ENCODE results near the gene PDXK.

PDXK gene

DNA sequence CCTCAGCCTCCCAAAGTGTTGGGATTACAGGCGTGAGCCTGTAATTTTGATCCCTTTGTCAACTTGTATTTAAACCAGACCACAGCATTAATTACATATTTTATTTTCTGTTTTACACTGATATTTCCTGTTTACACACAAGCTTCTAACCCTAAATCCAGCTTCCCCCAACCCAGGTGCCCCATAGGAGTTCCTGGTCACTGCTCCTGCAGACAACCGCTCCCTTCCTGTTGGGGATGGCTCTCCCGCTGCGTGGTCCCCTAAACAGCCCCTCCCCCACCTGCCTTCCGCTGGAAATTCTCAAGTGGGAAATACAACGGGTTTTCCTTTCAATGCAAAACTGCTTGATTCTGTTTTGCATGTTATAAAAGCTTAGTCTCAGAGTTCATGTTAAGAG, 53.5 kb downstream of the PDXK start:
- peaks cover 21% of the 10 kb centered on the region for H3K4me1 Mint-ChIP-seq (ENCODE audit: low read depth)
- H3K9me3 Mint-ChIP-seq = no peaks in the 10 kb centered on the region
- no peaks in the 10 kb centered on the region for H3K27me3 Mint-ChIP-seq (ENCODE audit: low read depth)
- H3K4me3 Mint-ChIP-seq = no peak overlapping the region
- no peak overlapping the region for H3K27ac Mint-ChIP-seq
- no peak for DNase-seq (ENCODE audit: low spot score)
- peaks cover 29% of the 10 kb centered on the region for H3K36me3 Mint-ChIP-seq (ENCODE audit: low read depth)

- H3K27me3 Mint-ChIP-seq (ENCODE audit: low read depth) = no peaks in the 10 kb centered on the region
- DNase-seq (ENCODE audit: low spot score) = no peak
- peak overlapping the region; percentile 64 for H3K4me3 Mint-ChIP-seq
- peak overlapping the region; percentile 59 for H3K27ac Mint-ChIP-seq
- peaks cover 29% of the 10 kb centered on the region for H3K36me3 Mint-ChIP-seq (ENCODE audit: low read depth)
- no peaks in the 10 kb centered on the region for H3K9me3 Mint-ChIP-seq
- H3K4me1 Mint-ChIP-seq (ENCODE audit: low read depth) = peaks cover 32% of the 10 kb centered on the region
Observed at GRCh38 chr21:43774163-43774562, 55.2 kb downstream of the PDXK start.

GRCh38 chr21:43775190-43775589, 56.3 kb downstream of the PDXK start:
- Mint-ChIP-seq H3K9me3 (no peaks in the 10 kb centered on the region), H3K27me3 (ENCODE audit: low read depth) (no peaks in the 10 kb centered on the region), H3K4me3 (peak overlapping the region; percentile 98), H3K4me1 (ENCODE audit: low read depth) (peaks cover 36% of the 10 kb centered on the region), H3K27ac (peak overlapping the region; percentile 83), H3K36me3 (ENCODE audit: low read depth) (peaks cover 29% of the 10 kb centered on the region)
- DNase-seq (ENCODE audit: low spot score) = no peak

GRCh38 chr21:43775795-43776430, 57.0 kb downstream of the PDXK start, which contains the start of gene CSTB:
Gene CSTB (minus strand): TSS chr21:43776308. CDS start chr21:43776269, 39 bp downstream.
- H3K27ac Mint-ChIP-seq = peak within 1 kb of the TSS; percentile 84
- H3K27me3 Mint-ChIP-seq (ENCODE audit: low read depth) = no peaks in the 10 kb centered on the region
- H3K4me1 Mint-ChIP-seq (ENCODE audit: low read depth) = peaks cover 39% of the 10 kb centered on the region
- no peaks in the 10 kb centered on the region for H3K9me3 Mint-ChIP-seq
- H3K36me3 Mint-ChIP-seq (ENCODE audit: low read depth) = peaks cover 29% of the 10 kb centered on the region
- peak within 1 kb of the TSS; percentile 98 for H3K4me3 Mint-ChIP-seq
- peak; percentile 86 for DNase-seq (ENCODE audit: low spot score)

GRCh38 chr21:43777953-43778352, 59.0 kb downstream of the PDXK start:
- Mint-ChIP-seq H3K4me1 (ENCODE audit: low read depth) (peaks cover 45% of the 10 kb centered on the region), H3K9me3 (no peaks in the 10 kb centered on the region), H3K4me3 (peak overlapping the region; percentile 84), H3K27ac (peak overlapping the region; percentile 95), H3K27me3 (ENCODE audit: low read depth) (no peaks in the 10 kb centered on the region), H3K36me3 (ENCODE audit: low read depth) (peaks cover 21% of the 10 kb centered on the region)
- no peak for DNase-seq (ENCODE audit: low spot score)

- H3K4me1 Mint-ChIP-seq (ENCODE audit: low read depth) = peaks cover 50% of the 10 kb centered on the region
- peak overlapping the region; percentile 84 for H3K4me3 Mint-ChIP-seq
- peak overlapping the region; percentile 95 for H3K27ac Mint-ChIP-seq
- no peaks in the 10 kb centered on the region for H3K9me3 Mint-ChIP-seq
- peak; percentile 17 for DNase-seq (ENCODE audit: low spot score)
- H3K27me3 Mint-ChIP-seq (ENCODE audit: low read depth) = no peaks in the 10 kb centered on the region
- H3K36me3 Mint-ChIP-seq (ENCODE audit: low read depth) = peaks cover 13% of the 10 kb centered on the region
Observed at GRCh38 chr21:43778469-43779335, 59.8 kb downstream of the PDXK start.

GRCh38 chr21:43779660-43780059, 60.7 kb downstream of the PDXK start:
- H3K4me3 Mint-ChIP-seq = peak overlapping the region; percentile 42
- peaks cover 45% of the 10 kb centered on the region for H3K4me1 Mint-ChIP-seq (ENCODE audit: low read depth)
- H3K9me3 Mint-ChIP-seq = no peaks in the 10 kb centered on the region
- DNase-seq (ENCODE audit: low spot score) = no peak
- peak overlapping the region; percentile 57 for H3K27ac Mint-ChIP-seq
- H3K36me3 Mint-ChIP-seq (ENCODE audit: low read depth) = peaks cover 7% of the 10 kb centered on the region
- H3K27me3 Mint-ChIP-seq (ENCODE audit: low read depth) = no peaks in the 10 kb centered on the region

- Mint-ChIP-seq H3K36me3 (ENCODE audit: low read depth) (no peaks in the 10 kb centered on the region), H3K9me3 (no peaks in the 10 kb centered on the region), H3K27ac (no peak overlapping the region), H3K27me3 (ENCODE audit: low read depth) (no peaks in the 10 kb centered on the region), H3K4me3 (no peak overlapping the region), H3K4me1 (ENCODE audit: low read depth) (peaks cover 36% of the 10 kb centered on the region)
- DNase-seq (ENCODE audit: low spot score) = no peak
Observed at GRCh38 chr21:43781846-43782245, 62.9 kb downstream of the PDXK start.

DNA sequence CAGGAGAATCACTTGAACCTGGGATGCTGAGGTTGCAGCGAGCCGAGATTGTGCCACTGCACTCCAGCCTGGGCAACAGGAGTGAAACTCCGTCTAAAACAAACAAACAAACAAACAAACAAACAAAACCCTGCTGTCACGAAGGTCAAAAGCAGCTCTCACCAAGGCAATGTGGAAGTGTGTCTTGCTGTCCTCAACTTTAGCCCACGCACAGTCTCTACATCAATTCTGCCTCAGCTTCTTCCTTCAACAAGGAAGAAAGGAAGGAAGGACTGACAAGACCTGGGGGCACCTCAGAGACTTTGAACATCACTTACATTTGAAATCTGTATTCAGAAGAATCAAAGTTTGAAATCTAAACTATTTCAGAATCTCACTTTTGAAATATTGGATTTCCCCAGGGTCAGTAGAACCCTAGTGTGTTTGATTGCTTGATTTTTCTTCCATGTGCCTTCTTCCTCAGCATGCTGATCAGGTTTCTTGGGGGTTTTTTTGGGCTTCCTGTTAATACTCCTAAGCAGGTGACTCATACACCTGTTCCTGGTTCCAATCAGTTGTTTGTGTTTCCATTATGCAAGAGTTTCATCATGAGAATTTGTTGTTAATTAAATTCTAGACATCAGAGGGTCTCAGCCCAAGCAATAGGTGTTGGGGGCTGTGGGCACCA, 63.6 kb downstream of the PDXK start:
- Mint-ChIP-seq H3K27me3 (ENCODE audit: low read depth) (no peaks in the 10 kb centered on the region), H3K27ac (peak overlapping the region; percentile 45), H3K4me3 (no peak overlapping the region), H3K9me3 (no peaks in the 10 kb centered on the region), H3K4me1 (ENCODE audit: low read depth) (peaks cover 34% of the 10 kb centered on the region), H3K36me3 (ENCODE audit: low read depth) (no peaks in the 10 kb centered on the region)
- DNase-seq (ENCODE audit: low spot score) = no peak

GRCh38 chr21:43783098-43783700, 64.3 kb downstream of the PDXK start:
- H3K4me1 Mint-ChIP-seq (ENCODE audit: low read depth) = peaks cover 34% of the 10 kb centered on the region

DNA sequence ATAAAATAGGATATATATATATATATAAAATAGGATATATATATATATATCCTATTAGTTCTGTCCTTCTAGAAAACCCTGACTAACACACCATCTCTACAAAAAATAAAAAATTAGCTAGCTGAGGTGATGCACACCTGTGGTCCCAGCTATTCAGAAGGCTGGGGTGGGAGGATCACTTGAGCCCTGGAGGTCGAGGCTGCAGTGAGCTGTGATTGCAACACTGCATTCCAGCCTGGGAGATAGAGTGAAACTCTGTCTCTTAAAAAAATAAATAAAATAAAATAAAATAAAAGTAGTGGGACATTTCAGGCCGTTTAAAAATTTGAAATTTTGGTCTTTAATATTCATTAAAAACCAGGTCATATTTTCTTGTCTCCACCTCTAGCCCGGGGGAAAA, 66.2 kb downstream of the PDXK start:
- DNase-seq (ENCODE audit: low spot score) = no peak
- H3K36me3 Mint-ChIP-seq (ENCODE audit: low read depth) = no peaks in the 10 kb centered on the region
- H3K4me3 Mint-ChIP-seq = no peak overlapping the region
- peaks cover 21% of the 10 kb centered on the region for H3K4me1 Mint-ChIP-seq (ENCODE audit: low read depth)
- no peaks in the 10 kb centered on the region for H3K9me3 Mint-ChIP-seq
- H3K27ac Mint-ChIP-seq = no peak overlapping the region
- no peaks in the 10 kb centered on the region for H3K27me3 Mint-ChIP-seq (ENCODE audit: low read depth)

More at GRCh38 chr21:43783098-43783700, 64.3 kb downstream of the PDXK start:
- no peaks in the 10 kb centered on the region for H3K27me3 Mint-ChIP-seq (ENCODE audit: low read depth)
- no peaks in the 10 kb centered on the region for H3K9me3 Mint-ChIP-seq
- no peak for DNase-seq (ENCODE audit: low spot score)
- H3K27ac Mint-ChIP-seq = peak overlapping the region; percentile 45
- no peak overlapping the region for H3K4me3 Mint-ChIP-seq
- H3K36me3 Mint-ChIP-seq (ENCODE audit: low read depth) = no peaks in the 10 kb centered on the region

DNA sequence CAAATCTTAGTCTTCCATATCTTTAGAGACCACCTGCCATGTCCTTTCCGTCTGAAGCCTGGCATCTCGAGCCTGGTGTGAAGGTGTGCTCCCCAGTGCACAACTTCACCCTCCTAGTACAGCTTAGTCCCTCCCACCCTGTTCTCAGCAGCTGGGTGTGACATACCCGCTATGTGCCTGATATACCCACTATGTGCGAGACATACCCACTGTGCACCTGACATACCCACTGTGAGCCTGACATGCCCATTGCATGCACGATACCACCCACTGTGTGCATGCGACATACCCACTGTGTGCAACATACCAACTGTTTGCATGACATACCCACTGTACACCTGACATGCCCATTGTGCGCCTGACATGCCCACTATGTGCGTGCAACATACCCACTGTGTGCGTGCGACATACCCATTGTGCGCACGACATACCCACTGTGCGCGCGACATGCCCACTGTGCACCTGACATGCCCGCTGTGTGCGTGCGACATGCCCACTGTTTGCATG, 67.4 kb downstream of the PDXK start:
- H3K4me1 Mint-ChIP-seq (ENCODE audit: low read depth) = peaks cover 24% of the 10 kb centered on the region
- H3K27me3 Mint-ChIP-seq (ENCODE audit: low read depth) = no peaks in the 10 kb centered on the region
- H3K27ac Mint-ChIP-seq = no peak overlapping the region
- H3K36me3 Mint-ChIP-seq (ENCODE audit: low read depth) = peaks cover 7% of the 10 kb centered on the region
- DNase-seq (ENCODE audit: low spot score) = no peak
- no peaks in the 10 kb centered on the region for H3K9me3 Mint-ChIP-seq
- H3K4me3 Mint-ChIP-seq = no peak overlapping the region

- Mint-ChIP-seq H3K27me3 (ENCODE audit: low read depth) (no peaks in the 10 kb centered on the region), H3K4me3 (no peak overlapping the region), H3K36me3 (ENCODE audit: low read depth) (peaks cover 10% of the 10 kb centered on the region), H3K4me1 (ENCODE audit: low read depth) (peaks cover 25% of the 10 kb centered on the region), H3K27ac (no peak overlapping the region), H3K9me3 (no peaks in the 10 kb centered on the region)
- DNase-seq (ENCODE audit: low spot score) = no peak
Observed at GRCh38 chr21:43786807-43787440, 68.0 kb downstream of the PDXK start.

All from T-helper 2 cell treated with Interferon-gamma antibody and Interleukin-4, amounts not matched to agents 5 μg/mL and 100 μg/mL, for 36 hours (primary cell).